A673 (cell line): ENCODE results near the gene SANBR. TPM values are rescaled to one million over a fixed set of nuclear protein-coding genes. Genes with fewer than 3 reads are reported as not detected.
A peak's percentile ranks its signal among the peaks of the same experiment; 100 is the strongest.

ENCODE experiments used
- BruUV-seq: library from RNA; stranded (reverse); fragments of 400-500 nt; replicated peaks from 2 replicates; lab custom pipeline; 2021; lab: Mats Ljungman, UMichigan
- CTCF ChIA-PET: fragments of 300-600 bp; sonication (Branson Sonifier 250); formaldehyde crosslinking; loops from one replicate; lab custom pipeline; 2022; ENCODE audit warnings: antibody characterized with exemption; lab: Charles Lee
- POLR2A ChIA-PET: fragments of 300-600 bp; sonication (Branson Sonifier 250); formaldehyde crosslinking; loops from one replicate; lab custom pipeline; 2022; ENCODE audit warnings: antibody characterized with exemption; ENCODE audit not compliant: low non-redundant PET; lab: Charles Lee
- DNase-seq: peaks from one replicate; pipeline ENCODE4 v3.0.0-alpha.2; 2015; ENCODE audit warnings: low spot score
- H3K27ac ChIP-seq: fragments of 200-600 bp; sonication (generic); 2 replicates; pipeline ENCODE4 v1.5.1; 2016; ENCODE audit warnings: mixed run types, low read depth, mild to moderate bottlenecking, mixed read lengths, antibody characterized with exemption, low read length; ENCODE audit not compliant: poor library complexity, severe bottlenecking
- H3K27me3 ChIP-seq: fragments of 200-600 bp; sonication (generic); replicated peaks from 2 replicates; pipeline ENCODE4 v1.6.1; 2017; ENCODE audit warnings: mixed run types, low read depth, mild to moderate bottlenecking, mixed read lengths, antibody characterized with exemption, low read length; ENCODE audit not compliant: insufficient read depth, poor library complexity
- H3K36me3 ChIP-seq: fragments of 200-600 bp; sonication (generic); 2 replicates; pipeline ENCODE4 v1.6.1; 2016; ENCODE audit warnings: mixed run types, mild to moderate bottlenecking, mixed read lengths, antibody characterized with exemption, low read length; ENCODE audit not compliant: insufficient read depth, poor library complexity, severe bottlenecking
- H3K4me1 ChIP-seq: fragments of 200-600 bp; sonication (generic); 2 replicates; pipeline ENCODE4 v1.6.1; 2017; ENCODE audit warnings: mixed run types, mild to moderate bottlenecking, mixed read lengths, antibody characterized with exemption, low read length; ENCODE audit not compliant: insufficient read depth, poor library complexity, severe bottlenecking
- H3K4me3 ChIP-seq: fragments of 200-600 bp; sonication (generic); 2 replicates; pipeline ENCODE4 v1.5.1; 2016; ENCODE audit warnings: low read depth, mixed run types, mild to moderate bottlenecking, mixed read lengths, low read length; ENCODE audit not compliant: poor library complexity, severe bottlenecking
- H3K9me3 ChIP-seq: fragments of 200-600 bp; sonication (generic); 2 replicates; pipeline ENCODE4 v1.6.1; 2016; ENCODE audit warnings: mixed run types, low read depth, mild to moderate bottlenecking, mixed read lengths, antibody characterized with exemption, low read length; ENCODE audit not compliant: poor library complexity, severe bottlenecking
- EZH2 ChIP-seq: fragments of 200-600 bp; sonication (generic); IDR thresholded peaks from 2 replicates; pipeline ENCODE4 v1.6.1; 2017; ENCODE audit warnings: borderline replicate concordance, low read depth, mild to moderate bottlenecking, mixed read lengths, antibody characterized with exemption, low read length; ENCODE audit not compliant: poor library complexity, severe bottlenecking
- intact Hi-C: fragments of 100-400 bp; cut with micrococcal nuclease; formaldehyde crosslinking; loops from one replicate; pipeline ENCODE4 v1.10.0; 2022; ENCODE audit not compliant: unreplicated experiment
- total RNA-seq: library from RNA; stranded (reverse); gene quantifications from 2 replicates; pipeline ENCODE4 v1.2.3, GENCODE V29; 2021
- TF ChIP-seq, protein P1 (sequence below): fragments of 300-800, 200-600 bp; sonication (generic); conservative IDR thresholded peaks from 2 replicates; pipeline ENCODE4 v1.5.1; 2017; ENCODE audit warnings: low read depth, mild to moderate bottlenecking, antibody characterized with exemption, low read length, moderate library complexity, mixed read lengths

SANBR gene
- total RNA-seq, 1 experiment from 2014 or later, result 12.1 TPM

GRCh38 chr2:61018798-61019197, 46.9 kb upstream of the SANBR start:
- TF ChIP-seq, protein P1, sequence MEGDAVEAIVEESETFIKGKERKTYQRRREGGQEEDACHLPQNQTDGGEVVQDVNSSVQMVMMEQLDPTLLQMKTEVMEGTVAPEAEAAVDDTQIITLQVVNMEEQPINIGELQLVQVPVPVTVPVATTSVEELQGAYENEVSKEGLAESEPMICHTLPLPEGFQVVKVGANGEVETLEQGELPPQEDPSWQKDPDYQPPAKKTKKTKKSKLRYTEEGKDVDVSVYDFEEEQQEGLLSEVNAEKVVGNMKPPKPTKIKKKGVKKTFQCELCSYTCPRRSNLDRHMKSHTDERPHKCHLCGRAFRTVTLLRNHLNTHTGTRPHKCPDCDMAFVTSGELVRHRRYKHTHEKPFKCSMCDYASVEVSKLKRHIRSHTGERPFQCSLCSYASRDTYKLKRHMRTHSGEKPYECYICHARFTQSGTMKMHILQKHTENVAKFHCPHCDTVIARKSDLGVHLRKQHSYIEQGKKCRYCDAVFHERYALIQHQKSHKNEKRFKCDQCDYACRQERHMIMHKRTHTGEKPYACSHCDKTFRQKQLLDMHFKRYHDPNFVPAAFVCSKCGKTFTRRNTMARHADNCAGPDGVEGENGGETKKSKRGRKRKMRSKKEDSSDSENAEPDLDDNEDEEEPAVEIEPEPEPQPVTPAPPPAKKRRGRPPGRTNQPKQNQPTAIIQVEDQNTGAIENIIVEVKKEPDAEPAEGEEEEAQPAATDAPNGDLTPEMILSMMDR, result no peak
- no peak for TF ChIP-seq EZH2
- Histone ChIP-seq H3K36me3 (no peaks in the 10 kb centered on the region), H3K27ac (peak overlapping the region; percentile 93), H3K4me3 (peak overlapping the region; percentile 77), H3K9me3 (no peaks in the 10 kb centered on the region), H3K4me1 (peaks cover 15% of the 10 kb centered on the region), H3K27me3 (no peaks in the 10 kb centered on the region)
- CTCF ChIA-PET, result no interaction called here
- POLR2A ChIA-PET, result no interaction called here
- DNase-seq, result no peak
- no TSS peak for BruUV-seq
- intact Hi-C loops, result no loop called here

DNA sequence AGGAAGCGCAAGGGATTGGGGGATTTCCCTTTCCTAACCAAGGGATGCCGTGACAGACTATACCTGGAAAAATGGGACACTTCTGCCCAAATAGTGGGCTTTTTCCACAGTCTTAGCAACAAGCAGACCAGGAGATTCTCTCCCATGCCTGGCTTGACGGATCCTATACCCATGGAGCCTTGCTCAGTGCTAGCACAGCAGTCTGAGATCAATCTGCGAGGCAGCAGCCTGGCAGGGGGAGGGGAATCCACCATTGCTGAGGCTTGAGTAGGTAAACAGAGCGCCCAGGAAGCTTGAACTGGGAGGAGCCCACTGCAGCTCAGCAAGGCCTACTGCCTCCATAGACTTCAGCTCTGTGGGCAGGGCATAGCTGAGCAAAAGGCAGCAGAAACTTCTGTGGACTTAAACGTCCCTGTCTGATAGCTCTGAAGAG, 44.4 kb upstream of the SANBR start:
- ChIA-PET POLR2A (no interaction called here), CTCF (no interaction called here)
- no peaks in the 10 kb centered on the region for H3K27me3 ChIP-seq
- H3K36me3 ChIP-seq, result no peaks in the 10 kb centered on the region
- no TSS peak for BruUV-seq
- DNase-seq, result no peak
- no peak overlapping the region for H3K27ac ChIP-seq
- intact Hi-C loops, result no loop called here
- peaks cover 9% of the 10 kb centered on the region for H3K4me1 ChIP-seq
- H3K9me3 ChIP-seq, result no peaks in the 10 kb centered on the region
- no peak overlapping the region for H3K4me3 ChIP-seq
- TF ChIP-seq, protein P1, result no peak
- TF ChIP-seq EZH2, result no peak

GRCh38 chr2:61023670-61024069, 42.0 kb upstream of the SANBR start:
- H3K27ac ChIP-seq, result no peak overlapping the region
- CTCF ChIA-PET, result no interaction called here
- POLR2A ChIA-PET, result no interaction called here
- no peaks in the 10 kb centered on the region for H3K36me3 ChIP-seq
- H3K4me1 ChIP-seq, result peaks cover 7% of the 10 kb centered on the region
- TF ChIP-seq, protein P1, result no peak
- no peak for TF ChIP-seq EZH2
- H3K9me3 ChIP-seq, result no peaks in the 10 kb centered on the region
- H3K4me3 ChIP-seq, result no peak overlapping the region
- BruUV-seq, result no TSS peak
- H3K27me3 ChIP-seq, result no peaks in the 10 kb centered on the region
- intact Hi-C loops, result no loop called here
- DNase-seq, result no peak
